Erythroblast (primary cell): ENCODE measurements around the gene ITPA.
"Not testable (repeated sequence)": the region's sequence is repeated elsewhere in the genome, so short reads cannot be mapped to it uniquely, and the experiment has no call there.

Experiments
- DNase-seq, 2 experiments: peaks; one replicate each; lab custom pipeline; 2025; lab: John Stamatoyannopoulos, UW
- GATA1 ChIP-seq: IDR thresholded peaks from 2 replicates; pipeline ENCODE4 v1.6.1; 2011; ENCODE audit warnings: low read depth, mild to moderate bottlenecking, control low read depth, low read length, moderate library complexity
- POLR2A ChIP-seq: IDR thresholded peaks from 2 replicates; pipeline ENCODE4 v1.6.1; 2011; ENCODE audit warnings: mild to moderate bottlenecking, low read length

Gene ITPA

DNA sequence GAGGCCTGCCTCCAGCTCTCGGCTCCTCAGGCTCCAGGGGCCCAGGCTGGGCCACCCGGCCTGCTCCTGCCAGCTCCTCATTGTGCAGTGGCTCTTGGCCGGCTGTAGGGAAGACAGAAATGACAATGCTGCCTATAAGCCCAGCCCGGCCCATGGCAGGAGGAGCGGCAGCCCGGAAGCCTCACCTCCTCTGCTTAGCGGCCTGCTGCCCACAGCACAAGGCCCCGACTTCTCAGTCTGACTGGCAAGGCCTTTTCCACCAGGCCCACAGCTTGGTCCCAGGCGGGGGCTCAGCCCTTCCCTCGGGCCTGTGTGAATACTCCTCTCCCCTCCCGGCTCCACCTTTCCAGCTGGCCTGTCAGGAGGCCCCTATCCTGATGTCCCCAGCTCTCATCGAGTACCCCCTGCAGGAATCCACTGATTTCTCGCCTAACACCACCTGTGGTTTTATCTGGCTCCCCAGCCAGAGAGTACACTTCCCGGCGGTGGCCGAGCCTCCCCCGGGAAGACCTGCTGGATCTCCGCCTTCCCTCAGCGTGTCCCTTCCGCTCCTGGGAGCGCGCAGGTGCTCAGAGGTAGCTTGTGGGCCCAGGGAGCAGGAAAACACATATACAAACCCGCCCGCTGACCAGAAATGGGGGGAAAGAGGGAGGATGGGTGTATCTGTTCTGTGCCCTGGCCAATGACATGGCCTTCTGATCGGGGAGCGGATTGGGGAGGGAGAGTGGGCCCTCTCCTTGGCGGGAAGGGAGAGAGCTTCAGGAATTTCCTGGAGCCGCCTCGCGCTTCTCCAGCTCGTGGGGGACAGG is 5.8 kb upstream of the ITPA start:
- peak; percentile 79 to 82 for DNase-seq
- TF ChIP-seq GATA1 = no peak
- no peak for TF ChIP-seq POLR2A

DNA sequence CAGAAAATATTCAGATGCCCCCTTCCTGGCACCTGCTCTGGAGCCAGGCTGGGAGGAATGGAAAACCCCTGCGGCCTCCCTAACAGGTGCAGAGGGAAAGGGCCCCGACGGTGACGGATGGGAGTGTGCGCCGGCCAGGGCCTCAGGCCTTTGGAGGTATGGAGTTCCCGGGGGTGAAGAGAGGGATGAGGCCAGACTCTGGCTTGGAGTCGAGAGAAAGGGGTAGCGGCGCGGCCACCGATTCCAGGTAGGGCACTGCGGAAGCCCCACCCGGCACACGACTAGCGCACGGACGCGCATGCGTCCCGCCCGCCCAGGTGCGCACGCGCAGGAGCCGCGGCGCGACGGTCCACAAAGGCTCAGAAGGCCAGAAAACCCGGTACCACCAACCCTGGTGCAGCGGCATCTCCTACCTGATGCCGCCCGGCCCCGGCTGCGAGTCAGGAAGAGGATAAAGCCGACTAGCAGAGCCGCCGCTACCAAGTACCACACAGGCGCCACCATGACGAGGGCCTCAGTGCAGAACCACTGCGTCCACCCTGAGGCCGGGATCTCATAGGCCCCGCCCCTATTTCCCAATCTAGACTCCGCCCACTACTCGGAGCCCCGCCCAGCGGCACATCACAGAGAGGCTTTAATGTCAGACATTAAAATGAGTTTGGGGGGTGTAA is 5.0 kb upstream of the ITPA start, which contains the start of gene DDRGK1:
TSS of gene DDRGK1 (minus strand) at position 559 of the 671 bp plus-strand sequence. CDS start at position 504, 55 bp downstream.
- peak; percentile 90 to 95 for DNase-seq

DNA sequence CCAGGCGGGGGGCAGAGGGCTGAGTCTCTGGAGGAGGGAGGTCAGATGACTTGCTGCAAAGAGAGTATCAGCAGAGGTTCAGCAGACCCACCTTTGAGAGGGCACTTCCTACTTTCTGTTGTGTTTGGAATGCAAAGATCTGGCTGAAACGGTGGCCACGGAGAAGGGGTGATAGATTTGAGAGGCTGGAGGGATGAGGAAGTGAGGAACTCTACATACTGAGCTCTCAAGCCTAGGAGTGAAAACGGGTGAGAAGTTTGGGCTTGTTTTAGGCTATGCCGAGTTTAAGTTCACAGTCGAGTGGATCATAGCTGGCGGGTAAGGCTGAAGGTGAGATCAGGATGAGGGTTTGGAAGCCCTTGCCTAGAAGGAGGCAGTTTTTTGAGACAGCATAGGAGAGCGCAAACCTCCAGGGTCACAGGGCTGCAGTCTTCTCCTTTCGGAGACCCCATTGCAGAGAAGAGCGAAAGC is 477 bp upstream of the ITPA start:
- DNase-seq = no peak
- no peak for TF ChIP-seq POLR2A

More for the DNA sequence above, 5.0 kb upstream of the ITPA start, which contains the start of gene DDRGK1:
- TF ChIP-seq POLR2A (peak; percentile 79), GATA1 (no peak)

DNA sequence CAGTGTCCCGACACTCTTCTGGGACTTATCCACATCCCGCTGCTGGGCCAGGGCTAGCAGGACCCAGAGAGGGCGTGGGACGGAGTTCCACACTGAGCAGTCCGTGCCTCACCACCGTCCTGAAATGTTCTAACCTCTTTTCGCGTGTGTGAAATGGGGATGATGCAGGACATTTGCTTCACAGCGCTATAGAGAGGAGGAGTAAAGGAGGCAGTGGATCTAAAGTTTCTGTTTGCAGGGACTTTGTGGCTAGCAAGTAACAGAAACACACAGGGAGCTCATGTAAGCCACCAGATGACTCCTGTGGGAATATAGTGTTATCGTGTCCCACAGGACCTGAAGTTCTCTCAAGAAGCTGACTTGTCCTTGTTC is 634 bp downstream of the ITPA start:
- TF ChIP-seq GATA1 (no peak), POLR2A (no peak)
- peak; percentile 36 to 56 for DNase-seq

DNA sequence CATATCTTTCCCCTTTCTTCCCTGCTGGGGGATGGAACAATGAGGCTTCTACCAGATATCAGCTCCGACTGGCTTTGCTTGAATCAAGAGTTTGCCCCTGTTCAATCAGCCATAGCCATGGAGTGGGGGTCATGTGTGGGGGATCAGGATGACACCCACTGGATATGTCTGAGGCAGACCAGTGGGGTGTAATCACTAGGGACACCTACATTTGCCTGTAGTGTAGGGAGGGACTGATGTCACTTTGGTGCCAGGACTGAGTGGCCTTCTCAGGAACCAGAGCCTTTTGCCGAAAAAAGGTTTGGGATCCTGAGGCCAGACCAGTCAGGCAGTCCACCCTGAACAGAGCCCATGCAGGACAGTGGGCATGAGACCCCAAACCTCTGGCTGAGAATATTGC is 1.0 kb downstream of the ITPA start:
- no peak for TF ChIP-seq POLR2A
- no peak for TF ChIP-seq GATA1

DNA sequence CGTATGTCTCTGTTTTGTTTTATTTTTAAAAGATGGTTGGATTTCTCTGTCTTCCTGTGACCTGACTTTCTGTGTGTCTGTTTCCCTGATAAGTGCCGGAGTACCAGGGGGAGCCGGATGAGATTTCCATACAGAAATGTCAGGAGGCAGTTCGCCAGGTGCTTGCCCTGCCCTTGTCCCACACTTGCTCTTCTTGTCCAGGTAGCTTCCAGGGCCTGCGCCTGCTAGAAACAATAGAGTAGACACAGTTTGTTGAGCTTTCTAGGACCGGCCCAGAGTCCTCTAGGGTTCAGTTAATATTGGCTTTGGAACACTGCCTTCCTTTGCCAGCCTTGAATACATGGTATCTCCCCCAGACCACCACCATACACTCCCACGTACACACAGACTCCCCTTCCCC is 3.9 kb downstream of the ITPA start:
- no peak for TF ChIP-seq POLR2A
- no peak for TF ChIP-seq GATA1

More for the DNA sequence above, 1.0 kb downstream of the ITPA start:
- no peak for DNase-seq

DNA sequence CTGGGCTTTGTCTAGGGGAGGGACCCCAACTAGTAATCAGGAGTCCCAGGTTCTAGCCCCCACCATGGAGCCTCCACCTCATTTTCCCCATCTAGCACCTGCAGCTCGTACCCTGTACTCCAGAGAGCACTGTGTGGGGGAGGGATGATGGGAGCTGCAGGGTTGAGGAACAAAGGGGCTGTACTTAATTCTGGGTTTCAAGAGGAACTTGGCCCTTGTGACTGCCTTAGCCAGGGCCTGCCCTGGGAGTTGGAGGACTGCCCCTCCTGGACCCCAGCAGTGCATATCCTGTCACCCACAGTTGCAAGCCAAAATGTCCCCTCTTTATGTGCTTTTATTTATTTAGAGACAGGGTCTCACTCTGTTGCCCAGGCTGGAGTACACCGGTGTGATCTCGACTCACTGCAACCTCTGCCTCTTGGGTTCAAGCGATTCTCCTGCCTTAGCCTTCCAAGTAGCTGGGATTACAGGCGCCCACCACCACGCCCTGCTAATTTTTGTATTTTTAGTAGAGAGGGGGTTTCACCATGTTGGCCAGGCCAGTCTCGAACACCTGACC is 6.1 kb downstream of the ITPA start:
- DNase-seq = not testable (repeated sequence)

More for the DNA sequence above, 3.9 kb downstream of the ITPA start:
- DNase-seq = no peak

DNA sequence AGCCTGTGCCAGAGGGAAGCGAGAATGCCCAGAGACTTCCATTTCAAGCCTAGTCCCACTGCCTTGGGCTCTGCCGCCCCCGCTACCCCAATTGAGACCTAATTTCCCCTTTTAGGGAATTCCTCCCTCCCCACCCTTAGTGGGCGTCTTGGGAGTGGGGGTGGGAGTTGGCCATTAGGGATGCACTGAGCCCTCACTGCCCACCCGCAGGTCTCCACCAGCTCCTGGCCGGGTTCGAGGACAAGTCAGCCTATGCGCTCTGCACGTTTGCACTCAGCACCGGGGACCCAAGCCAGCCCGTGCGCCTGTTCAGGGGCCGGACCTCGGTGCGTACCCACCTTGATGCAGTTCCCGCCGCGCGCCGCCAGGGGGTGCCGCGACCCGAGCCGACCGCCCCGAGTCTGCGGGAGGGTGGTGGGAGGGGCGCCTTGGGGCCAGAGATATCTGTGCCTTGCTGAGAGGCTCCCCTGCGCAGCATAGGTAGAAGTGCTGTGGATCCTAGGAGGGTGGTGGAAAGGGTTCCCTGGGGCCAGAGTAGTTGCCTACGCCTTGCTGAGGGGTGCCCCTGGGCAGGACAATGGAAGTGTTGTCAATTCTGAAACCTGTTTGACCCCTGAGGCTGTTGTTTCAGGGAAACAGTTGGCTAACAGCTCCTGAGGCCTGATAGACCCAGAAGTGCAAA is 9.2 kb downstream of the ITPA start:
- peak; percentile 72 to 82 for DNase-seq
- no peak for TF ChIP-seq GATA1
- no peak for TF ChIP-seq POLR2A

DNA sequence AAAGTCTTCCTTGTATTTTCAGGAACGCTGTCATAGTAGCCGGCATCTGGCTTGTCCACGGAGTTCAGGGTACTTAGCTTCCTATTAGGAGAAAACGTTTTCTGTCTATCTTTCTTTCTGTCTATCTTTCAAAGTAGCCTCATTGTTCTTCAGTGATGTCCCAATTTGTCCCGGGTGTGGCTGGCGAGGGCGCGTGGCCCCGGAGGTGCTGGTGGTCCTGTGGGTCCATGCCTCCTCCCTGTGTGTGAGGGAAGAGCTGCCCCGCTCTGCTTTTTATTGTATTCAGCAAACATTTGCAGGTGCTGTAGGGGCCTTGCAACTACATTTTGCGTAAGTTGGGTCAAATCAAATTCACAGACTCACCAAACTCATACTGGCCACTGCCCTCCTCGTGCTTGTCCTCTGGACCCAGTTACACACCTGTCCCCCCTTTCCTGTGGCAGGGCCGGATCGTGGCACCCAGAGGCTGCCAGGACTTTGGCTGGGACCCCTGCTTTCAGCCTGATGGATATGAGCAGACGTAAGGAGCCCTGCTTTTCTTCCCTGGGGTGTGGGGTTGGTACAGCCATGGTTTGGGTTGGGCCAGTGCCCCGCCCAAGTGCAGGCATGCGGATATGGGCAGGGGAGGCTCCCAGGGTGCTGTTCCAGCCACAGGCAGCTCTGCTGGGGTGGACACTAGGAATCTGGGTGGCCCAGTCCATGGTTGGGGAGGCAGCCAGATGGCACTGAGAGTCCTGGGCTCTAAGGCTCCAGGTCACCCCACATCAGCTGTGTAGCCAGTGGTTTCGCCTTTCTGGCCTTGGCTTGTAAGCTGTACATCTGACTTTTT is 12.3 kb downstream of the ITPA start:
- TF ChIP-seq GATA1 = no peak
- TF ChIP-seq POLR2A = no peak
- DNase-seq = no peak

DNA sequence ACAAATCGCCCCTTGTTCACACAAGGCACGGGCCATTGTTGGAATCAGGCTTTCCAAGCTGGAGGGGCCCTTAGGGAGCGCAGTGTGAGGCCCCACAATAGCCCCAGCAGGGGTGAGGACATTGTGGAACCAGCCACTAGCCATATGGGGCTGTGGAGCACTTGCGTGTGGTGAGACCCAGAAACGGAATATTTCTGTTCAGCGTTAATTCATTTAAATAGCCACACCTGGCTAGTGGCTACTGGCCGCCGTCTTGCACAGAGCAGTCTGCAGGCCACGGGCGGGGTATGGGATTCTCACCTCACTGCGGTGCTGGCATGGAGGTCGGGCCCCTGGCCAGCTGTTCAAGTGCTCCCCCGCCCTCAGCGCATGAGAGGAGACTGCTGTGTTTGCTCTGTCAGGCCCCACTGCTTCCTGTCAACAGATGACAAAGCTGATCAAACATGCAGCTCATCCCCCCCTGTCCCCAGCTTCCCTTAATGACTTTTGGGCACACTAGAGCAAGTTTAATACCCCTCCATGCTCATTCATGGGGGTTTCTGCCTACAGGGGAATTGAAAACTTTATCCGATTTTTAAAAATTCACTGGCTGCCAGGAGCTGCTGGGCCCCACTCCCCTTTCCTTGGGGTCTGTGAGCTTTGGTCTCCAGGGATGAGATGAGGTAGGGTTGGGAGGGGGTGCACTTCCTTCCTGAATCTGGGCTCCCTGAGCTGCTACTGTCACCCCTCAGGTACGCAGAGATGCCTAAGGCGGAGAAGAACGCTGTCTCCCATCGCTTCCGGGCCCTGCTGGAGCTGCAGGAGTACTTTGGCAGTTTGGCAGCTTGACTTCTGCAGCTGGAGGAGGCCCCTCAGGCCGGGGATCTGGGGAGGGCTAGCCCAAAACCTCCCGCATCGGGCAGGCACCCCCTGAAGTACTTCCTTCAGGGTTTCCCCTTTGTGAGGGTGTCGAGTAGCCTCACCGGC is 13.6 kb downstream of the ITPA start:
- TF ChIP-seq GATA1 = no peak
- TF ChIP-seq POLR2A = no peak
- DNase-seq = no peak

DNA sequence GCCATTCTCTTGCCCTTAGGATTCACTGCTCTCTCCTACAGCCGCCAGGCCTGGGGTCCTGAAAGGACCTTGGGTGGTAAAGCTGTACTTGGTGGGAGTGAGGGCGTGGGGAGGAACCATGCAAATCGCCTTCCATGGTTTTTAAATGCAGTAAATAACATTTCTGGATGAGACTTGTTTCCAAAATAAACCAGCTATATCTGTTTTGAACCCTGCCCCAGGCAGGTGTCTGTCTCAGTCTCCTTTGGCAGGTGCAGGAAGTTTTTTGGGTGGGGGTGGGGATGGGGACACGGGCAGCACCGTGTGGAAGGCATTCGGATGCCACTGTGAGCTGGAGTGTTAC is 14.3 kb downstream of the ITPA start:
- no peak for DNase-seq
- TF ChIP-seq POLR2A (no peak), GATA1 (no peak)
